K562 (cell line): ENCODE results near the gene IRF8. TPM values are rescaled to one million over a fixed set of nuclear protein-coding genes. Genes with fewer than 3 reads are reported as not detected.

Experiments used
- ATAC-seq: fragments of 200-7000 bp; cut with Tn5 transposase; 3 replicates; pipeline ENCODE4 v1.9.1; 2020; ENCODE audit warnings: moderate library complexity
- BruUV-seq: library from RNA; stranded (reverse); fragments of 400-500 nt; replicated peaks from 2 replicates; lab custom pipeline; 2021; lab: Mats Ljungman, UMichigan
- CTCF ChIA-PET: fragments of 300-600 bp; formaldehyde crosslinking; extraction: SDS; loops from one replicate; lab custom pipeline; 2021; ENCODE audit warnings: low intra/inter-chr PET ratio; lab: Yijun Ruan, JAX
- POLR2A ChIA-PET: fragments of 300-600, 350-650 bp; sonication (Branson Sonifier 250); formaldehyde crosslinking; extraction: SDS; loops from one replicate; lab custom pipeline; 2021; ENCODE audit warnings: antibody characterized with exemption, inconsistent platforms; lab: Yijun Ruan, JAX
- DNase-seq, 4 experiments: peaks; one replicate each; pipeline versions ENCODE4 v3.0.0 to v3.0.0-alpha.2; 2011 to 2018; ENCODE audit warnings: low spot score in 3 of 4, mixed read lengths in 3 of 4; ENCODE audit errors: extremely low read depth in 1 of 4
- FAIRE-seq: peaks from 2 replicates; lab custom pipeline; 2011; peaks lifted over from hg19 to GRCh38; lab: Jason Lieb, UNC
- H2AFZ ChIP-seq: 2 replicates; pipeline ENCODE4 v1.6.0; 2011; ENCODE audit warnings: low read depth, low read length, control low read depth, inconsistent platforms
- H3K27ac ChIP-seq: fragments of 200-600 bp; 3 replicates; pipeline ENCODE4 v1.8.0; 2011; ENCODE audit warnings: low read depth, mild to moderate bottlenecking, control low read depth, inconsistent platforms, low read length, moderate library complexity, mixed read lengths; ENCODE audit errors: extremely low read depth
- H3K27me3 ChIP-seq, 2 experiments: fragments of 300-600 bp in 1 of 2; 2 replicates in 1 of 2; 3 replicates in 1 of 2; pipeline versions ENCODE4 v1.6.0 to v1.8.0; 2011; ENCODE audit warnings: inconsistent platforms in 2 of 2, low read length in 2 of 2, mild to moderate bottlenecking in 1 of 2, mixed read lengths in 1 of 2, moderate library complexity in 1 of 2; ENCODE audit not compliant: control insufficient read depth in 2 of 2, insufficient read depth in 2 of 2
- H3K36me3 ChIP-seq: fragments of 300-600 bp; 3 replicates; pipeline ENCODE4 v1.8.0; 2011; ENCODE audit warnings: mild to moderate bottlenecking, low read length, inconsistent platforms; ENCODE audit not compliant: control insufficient read depth, insufficient read depth
- H3K4me1 ChIP-seq, 2 experiments: fragments of 200-600 bp in 1 of 2; replicated peaks in 1 of 2; 2 replicates in 1 of 2; 3 replicates in 1 of 2; pipeline versions ENCODE4 v1.5.1 to v1.8.0; 2011; ENCODE audit warnings: inconsistent platforms in 2 of 2, low read length in 2 of 2, mild to moderate bottlenecking in 1 of 2, mixed read lengths in 1 of 2, moderate library complexity in 1 of 2; ENCODE audit not compliant: control insufficient read depth in 2 of 2, insufficient read depth in 2 of 2
- H3K4me2 ChIP-seq: 2 replicates; pipeline ENCODE4 v1.6.1; 2011; ENCODE audit warnings: low read length, control low read depth, inconsistent platforms, mixed read lengths; ENCODE audit not compliant: insufficient read depth
- H3K4me3 ChIP-seq: fragments of 200-600 bp; sonication (generic), shearing (Covaris generic); 2 replicates; pipeline ENCODE4 v1.5.1; 2016; ENCODE audit warnings: control low read depth, inconsistent platforms
- H3K79me2 ChIP-seq: fragments of 200-600 bp; 3 replicates; pipeline ENCODE4 v1.8.0; 2011; ENCODE audit warnings: low read length, inconsistent platforms; ENCODE audit not compliant: control insufficient read depth, insufficient read depth
- H3K9ac ChIP-seq, 2 experiments: 2 replicates each; pipeline versions ENCODE4 v1.6.0 to v1.6.1; 2011; ENCODE audit warnings: low read depth in 2 of 2, low read length in 2 of 2, control low read depth in 1 of 2, inconsistent platforms in 1 of 2, mild to moderate bottlenecking in 1 of 2, mixed read lengths in 1 of 2; ENCODE audit not compliant: insufficient read depth in 1 of 2
- H3K9me1 ChIP-seq: one replicate; pipeline ENCODE4 v1.6.0; 2011; ENCODE audit warnings: inconsistent platforms, mild to moderate bottlenecking, low read length, moderate library complexity; ENCODE audit not compliant: control insufficient read depth, insufficient read depth
- H3K9me3 ChIP-seq: replicated peaks from 2 replicates; pipeline ENCODE4 v1.5.1; 2011; ENCODE audit warnings: low read depth, low read length, inconsistent platforms; ENCODE audit not compliant: control insufficient read depth, insufficient read depth
- H4K20me1 ChIP-seq: replicated peaks from 2 replicates; pipeline ENCODE4 v1.6.1; 2011; ENCODE audit warnings: low read length, inconsistent platforms, mixed read lengths; ENCODE audit not compliant: control insufficient read depth, insufficient read depth
- ATF1 ChIP-seq, 2 experiments: fragments of 450-650 bp in 1 of 2; IDR thresholded peaks; 2 replicates each; pipeline ENCODE4 v1.6.1; 2016; ENCODE audit warnings: missing compliant biosample characterization in 1 of 2, missing genetic modification characterization in 1 of 2
- POLR2H ChIP-seq: IDR thresholded peaks from 2 replicates; pipeline ENCODE4 v1.6.1; 2016; ENCODE audit warnings: missing genetic modification characterization, low read depth, mild to moderate bottlenecking, control low read depth, missing compliant biosample characterization, moderate library complexity
- ZNF121 ChIP-seq: sonication (generic); formaldehyde crosslinking; conservative IDR thresholded peaks from 2 replicates; pipeline ENCODE4 v1.8.0; 2022; ENCODE audit warnings: missing genetic modification reagents
- ZZZ3 ChIP-seq: fragments of 450-650 bp; IDR thresholded peaks from 2 replicates; pipeline ENCODE4 v1.6.1; 2016; ENCODE audit warnings: antibody characterized with exemption, mild to moderate bottlenecking, moderate library complexity
- WGBS: fragments of 100-300 bp; shearing (Covaris generic); methylation state at CpG from one replicate; pipeline ENCODE4 v1.1.6; 2016; ENCODE audit warnings: low coverage, mixed read lengths; ENCODE audit not compliant: insufficient coverage; ENCODE audit errors: missing lambda C conversion rate; 5-methylcytosine and 5-hydroxymethylcytosine counted together
- in situ Hi-C: fragments of 300-500 bp; cut with MboI; formaldehyde crosslinking; loops from 4 replicates; pipeline ENCODE4 v1.15.0; 2018; ENCODE audit warnings: inconsistent platforms, mixed read lengths
- intact Hi-C: fragments of 100-400 bp; cut with micrococcal nuclease; formaldehyde crosslinking; loops from 2 replicates; pipeline ENCODE4 v1.14.2; 2022
- polyA plus RNA-seq, 8 experiments: library from polyadenylated mRNA; depleted of rRNA in 4 of 8; stranded (reverse) in 5 of 8; unstranded in 3 of 8; fragments of >200 nt; fragmentation: Nextera tagmentation in 2 of 8; fragmentation: Illumina TruSeq in 1 of 8; extraction: Ambion mirVana in 2 of 8; extraction: Trizol in 1 of 8; gene quantifications; 2 replicates each; pipeline versions ENCODE4 v1.2.1 to v1.2.3, GENCODE V29; 2011 to 2014; ENCODE audit warnings: inconsistent platforms in 1 of 8, missing spikeins in 1 of 8
- total RNA-seq, 7 experiments: library from RNA; depleted of rRNA in 6 of 7; stranded (reverse); fragments of >200 nt in 6 of 7; fragmentation: Illumina TruSeq in 2 of 7; extraction: Trizol in 2 of 7; gene quantifications; 2 replicates each; pipeline versions ENCODE4 v1.2.1 to v1.2.3, GENCODE V29; 2011 to 2021; ENCODE audit warnings: low replicate concordance in 1 of 7
- TF ChIP-seq, protein P1 (sequence below): fragments of 250-450 bp; sonication (Bioruptor Pico); IDR thresholded peaks from 2 replicates; pipeline ENCODE4 v1.5.0; 2021; ENCODE audit warnings: mild to moderate bottlenecking, moderate library complexity

Gene IRF8
- total and polyA plus RNA-seq, 9 of the 15 experiments (the other 6 are each of a cell fraction or from before 2014, with no cell fraction given) = 0.01 to 0.98 TPM; not detected in 7

DNA sequence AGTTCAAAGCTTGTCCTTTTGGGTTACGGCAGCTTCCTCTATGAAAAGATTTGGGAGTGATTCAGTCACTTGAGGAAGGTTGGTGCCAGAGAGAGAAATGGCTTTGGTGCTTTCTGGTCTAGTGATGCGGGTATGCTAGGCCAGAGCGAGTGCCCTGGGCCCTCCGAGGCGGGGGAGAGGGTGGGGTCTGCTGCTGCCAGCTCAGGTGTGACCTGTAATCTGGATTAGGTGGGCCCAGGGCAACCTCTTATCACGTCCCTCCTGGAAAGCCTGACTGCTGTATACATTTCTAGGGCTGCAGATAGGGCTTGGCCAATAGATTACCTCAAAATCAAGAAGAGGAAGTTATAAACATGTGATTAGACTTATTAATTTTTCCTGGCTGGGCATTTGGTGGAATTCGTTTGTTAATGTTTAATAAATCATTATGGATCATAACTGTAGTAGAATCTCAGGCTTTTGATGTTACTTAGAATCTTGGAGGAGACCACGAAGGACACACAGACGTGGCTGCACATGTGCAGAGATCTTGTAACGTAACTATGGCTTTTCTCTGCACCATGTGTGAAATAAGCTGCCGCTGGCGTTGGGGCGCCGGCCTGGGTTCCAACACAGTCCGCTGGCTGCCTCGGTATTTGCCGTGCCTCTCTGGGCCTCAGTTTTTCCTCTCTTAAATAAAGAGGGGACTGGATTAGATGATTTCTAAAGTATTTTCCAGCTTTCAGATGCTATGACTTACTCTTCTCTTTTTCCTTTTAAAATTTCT is 1.2 kb downstream of the IRF8 start (continued):
- TF ChIP-seq POLR2H (tag) = no peak
- TF ChIP-seq, protein P1, sequence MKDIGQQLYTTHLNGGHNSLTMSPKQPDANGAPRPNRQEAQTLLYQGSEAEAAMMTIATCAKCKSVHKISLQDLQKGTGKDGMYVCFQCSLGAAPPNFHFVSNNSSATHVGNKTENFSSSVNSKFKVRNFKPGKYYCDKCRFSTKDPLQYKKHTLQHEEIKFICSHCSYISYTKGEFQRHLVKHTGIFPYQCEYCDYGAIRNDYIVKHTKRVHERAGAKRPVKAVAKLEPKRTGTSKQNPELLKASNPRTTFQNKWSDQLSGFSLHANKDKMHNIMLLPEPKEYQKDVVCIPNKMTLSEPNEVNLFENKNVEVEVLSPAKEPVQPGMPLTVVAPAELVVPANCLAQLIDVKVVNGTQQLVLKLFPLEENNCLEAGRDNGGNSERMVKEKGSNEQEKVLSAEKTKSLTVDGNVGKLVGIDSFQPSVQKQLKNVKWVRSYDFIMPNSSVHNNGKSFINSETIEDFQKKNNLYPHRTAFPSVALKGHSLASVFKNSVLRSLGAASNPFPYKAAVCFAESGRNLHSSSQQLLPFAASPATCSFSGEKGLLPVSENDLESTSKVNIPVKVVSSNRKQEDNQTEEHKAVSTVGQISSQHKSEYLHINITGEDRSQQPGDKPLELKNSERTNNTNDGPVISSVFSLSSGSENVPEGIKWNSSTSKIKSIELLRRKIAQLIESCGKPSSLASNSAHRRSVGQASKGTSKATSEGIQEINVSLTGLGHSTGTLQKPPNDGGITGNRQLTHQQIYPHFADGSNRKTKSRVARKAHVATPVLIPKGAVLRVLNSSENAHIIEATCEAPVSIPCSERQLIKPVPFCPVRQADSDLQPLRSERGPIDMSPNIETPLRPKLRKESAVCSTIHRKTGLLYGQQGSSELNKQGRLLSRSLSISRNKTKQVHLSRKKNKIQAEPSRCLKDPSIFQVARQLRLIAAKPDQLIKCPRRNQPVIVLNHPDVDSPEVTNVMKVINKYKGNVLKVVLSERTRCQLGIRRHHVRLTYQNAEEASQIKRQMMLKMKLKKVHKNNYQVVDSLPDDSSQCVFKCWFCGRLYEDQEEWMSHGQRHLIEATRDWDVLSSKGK (CRISPR knock-in tag) = no peak

DNA sequence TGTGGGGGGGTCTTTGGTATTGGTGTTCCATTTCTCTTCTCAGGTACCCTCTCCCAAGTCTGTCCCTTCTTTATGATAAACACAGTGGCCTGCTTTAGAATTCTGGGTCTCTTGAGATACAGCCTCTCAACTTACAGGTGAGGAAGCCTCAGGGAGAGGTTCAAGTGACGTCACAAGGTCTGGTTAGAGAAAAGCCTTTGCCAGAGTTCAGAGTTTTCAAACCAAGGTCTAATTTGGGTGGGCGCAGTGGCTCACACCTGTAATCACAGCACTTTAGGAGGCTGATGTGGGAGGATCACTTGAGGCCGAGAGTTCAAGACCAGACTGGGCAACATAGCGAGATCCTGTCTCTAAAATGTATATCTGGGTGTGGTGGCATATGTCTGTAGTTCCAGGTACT is 2.1 kb downstream of the IRF8 start:
- Histone ChIP-seq H3K27me3 (peaks cover 67 to 80% of the 10 kb centered on the region in 2 experiments), H3K9me1 (no peaks in the 10 kb centered on the region), H3K9ac (no peak overlapping the region), H3K4me3 (no peak overlapping the region), H3K4me2 (no peak overlapping the region), H3K79me2 (no peaks in the 10 kb centered on the region), H3K9me3 (no peaks in the 10 kb centered on the region), H3K4me1 (peaks cover 0 to 9% of the 10 kb centered on the region in 2 experiments; a peak in 1 of 5 replicates), H3K27ac (no peak overlapping the region), H4K20me1 (peaks cover 5% of the 10 kb centered on the region), H2AFZ (no peak overlapping the region), H3K36me3 (no peaks in the 10 kb centered on the region)
- TF ChIP-seq ZZZ3 (no peak), ZNF121 (CRISPR knock-in tag) (peak; percentile 41; the same call in 1 of the 2 replicates), ATF1 (CRISPR knock-in tag; IDR thresholded peaks at IDR 0.05) (no peak), ATF1 (tag; IDR thresholded peaks at IDR 0.05) (0 out of 2 replicates have a peak, but pooled peaks have one; percentile 26)
- FAIRE-seq (no peak), DNase-seq (no peak), ATAC-seq (no peak)
- CTCF ChIA-PET = no interaction called here
- BruUV-seq = no TSS peak
- WGBS = 0% methylated on average over 4 of the region's 4 CpGs
- intact Hi-C loops (no loop called here), in situ Hi-C loops (no loop called here)
- POLR2A ChIA-PET = no interaction called here
